ENCODE data around the gene SSH2. TPM values are rescaled to one million over a fixed set of nuclear protein-coding genes. Genes with fewer than 3 reads are reported as not detected.

The SSH2 gene
- total RNA-seq, 1 donor from 2014 or later = 21.9 TPM

DNA sequence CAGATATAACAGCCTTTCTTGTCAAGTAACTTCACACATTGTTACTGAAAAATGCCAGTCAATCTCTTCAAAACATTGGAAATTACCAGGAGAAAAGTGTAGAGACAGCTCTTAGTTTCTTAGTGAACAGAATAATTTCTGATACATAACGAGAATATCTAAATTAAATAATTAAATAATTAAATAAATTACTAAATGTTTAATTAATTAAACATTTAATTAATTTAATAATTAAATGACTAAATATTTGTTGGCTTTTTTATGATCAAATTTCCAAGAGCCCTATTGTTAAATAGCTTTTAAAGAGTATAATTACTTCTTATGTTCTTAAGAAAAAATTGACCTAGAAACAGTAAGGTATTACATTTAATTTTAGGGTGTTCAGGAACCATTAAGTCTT, 129.6 kb downstream of the SSH2 start:
- no peak for DNase-seq (ENCODE audit: extremely low spot score, unreplicated experiment)
- Mint-ChIP-seq H3K4me3 (ENCODE audit: unreplicated experiment) (no peak overlapping the region), H3K36me3 (ENCODE audit: unreplicated experiment) (peaks cover 2% of the 10 kb centered on the region), H3K4me1 (ENCODE audit: unreplicated experiment) (no peaks in the 10 kb centered on the region), H3K9me3 (ENCODE audit: unreplicated experiment) (no peaks in the 10 kb centered on the region), H3K27me3 (ENCODE audit: unreplicated experiment) (no peaks in the 10 kb centered on the region), H3K27ac (ENCODE audit: unreplicated experiment) (no peak overlapping the region)
- TF ChIP-seq, protein P1, sequence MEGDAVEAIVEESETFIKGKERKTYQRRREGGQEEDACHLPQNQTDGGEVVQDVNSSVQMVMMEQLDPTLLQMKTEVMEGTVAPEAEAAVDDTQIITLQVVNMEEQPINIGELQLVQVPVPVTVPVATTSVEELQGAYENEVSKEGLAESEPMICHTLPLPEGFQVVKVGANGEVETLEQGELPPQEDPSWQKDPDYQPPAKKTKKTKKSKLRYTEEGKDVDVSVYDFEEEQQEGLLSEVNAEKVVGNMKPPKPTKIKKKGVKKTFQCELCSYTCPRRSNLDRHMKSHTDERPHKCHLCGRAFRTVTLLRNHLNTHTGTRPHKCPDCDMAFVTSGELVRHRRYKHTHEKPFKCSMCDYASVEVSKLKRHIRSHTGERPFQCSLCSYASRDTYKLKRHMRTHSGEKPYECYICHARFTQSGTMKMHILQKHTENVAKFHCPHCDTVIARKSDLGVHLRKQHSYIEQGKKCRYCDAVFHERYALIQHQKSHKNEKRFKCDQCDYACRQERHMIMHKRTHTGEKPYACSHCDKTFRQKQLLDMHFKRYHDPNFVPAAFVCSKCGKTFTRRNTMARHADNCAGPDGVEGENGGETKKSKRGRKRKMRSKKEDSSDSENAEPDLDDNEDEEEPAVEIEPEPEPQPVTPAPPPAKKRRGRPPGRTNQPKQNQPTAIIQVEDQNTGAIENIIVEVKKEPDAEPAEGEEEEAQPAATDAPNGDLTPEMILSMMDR (IDR thresholded peaks at IDR 0.05) = no peak

DNA sequence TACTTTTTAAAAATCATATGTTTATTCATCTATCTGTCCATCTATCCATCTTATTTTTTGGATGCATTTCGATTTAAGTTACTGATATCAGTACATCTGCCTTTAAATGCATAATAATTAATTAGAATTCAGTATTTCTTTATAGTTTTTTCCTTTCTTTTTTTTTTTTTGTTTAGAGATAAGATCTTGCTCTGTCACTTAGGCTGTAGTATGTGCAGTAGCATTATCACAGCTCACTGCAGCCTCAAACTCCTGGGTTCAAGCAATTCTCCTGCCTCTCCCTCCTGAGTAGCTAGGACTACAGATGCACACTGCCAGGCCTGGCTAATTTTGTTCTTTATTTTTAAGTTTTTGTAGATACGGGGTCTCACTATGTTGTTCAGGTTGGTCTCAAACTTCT, 133.4 kb downstream of the SSH2 start:
- no peaks in the 10 kb centered on the region for H3K4me1 Mint-ChIP-seq (ENCODE audit: unreplicated experiment)
- no peak overlapping the region for H3K27ac Mint-ChIP-seq (ENCODE audit: unreplicated experiment)
- no peak overlapping the region for H3K4me3 Mint-ChIP-seq (ENCODE audit: unreplicated experiment)
- TF ChIP-seq, protein P1 (IDR thresholded peaks at IDR 0.05) = no peak
- H3K36me3 Mint-ChIP-seq (ENCODE audit: unreplicated experiment) = peaks cover 2% of the 10 kb centered on the region
- H3K27me3 Mint-ChIP-seq (ENCODE audit: unreplicated experiment) = no peaks in the 10 kb centered on the region
- DNase-seq (ENCODE audit: extremely low spot score, unreplicated experiment) = no peak
- no peaks in the 10 kb centered on the region for H3K9me3 Mint-ChIP-seq (ENCODE audit: unreplicated experiment)

DNA sequence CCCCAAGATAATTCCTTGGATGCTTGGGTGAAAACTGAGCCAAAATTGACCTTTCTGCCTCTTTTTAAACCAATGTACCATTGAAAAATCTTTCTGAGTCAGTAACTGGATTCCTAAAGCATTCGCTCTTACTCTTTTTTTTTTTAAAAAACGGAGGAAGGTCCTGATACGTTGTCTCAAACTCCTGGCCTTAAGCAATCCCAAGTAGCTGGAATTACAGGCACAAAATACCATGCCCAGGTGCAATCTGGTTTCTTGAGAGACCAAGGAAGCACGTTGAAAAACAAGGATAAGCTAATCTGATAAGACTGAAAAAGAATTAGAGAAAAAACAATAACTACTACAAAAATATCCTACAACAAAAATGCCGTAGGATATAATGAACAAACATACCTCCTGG, 136.5 kb downstream of the SSH2 start:
- Mint-ChIP-seq H3K4me3 (ENCODE audit: unreplicated experiment) (no peak overlapping the region), H3K9me3 (ENCODE audit: unreplicated experiment) (no peaks in the 10 kb centered on the region), H3K4me1 (ENCODE audit: unreplicated experiment) (no peaks in the 10 kb centered on the region), H3K36me3 (ENCODE audit: unreplicated experiment) (peaks cover 6% of the 10 kb centered on the region), H3K27me3 (ENCODE audit: unreplicated experiment) (no peaks in the 10 kb centered on the region), H3K27ac (ENCODE audit: unreplicated experiment) (no peak overlapping the region)
- DNase-seq (ENCODE audit: extremely low spot score, unreplicated experiment) = no peak
- TF ChIP-seq, protein P1 (IDR thresholded peaks at IDR 0.05) = no peak

DNA sequence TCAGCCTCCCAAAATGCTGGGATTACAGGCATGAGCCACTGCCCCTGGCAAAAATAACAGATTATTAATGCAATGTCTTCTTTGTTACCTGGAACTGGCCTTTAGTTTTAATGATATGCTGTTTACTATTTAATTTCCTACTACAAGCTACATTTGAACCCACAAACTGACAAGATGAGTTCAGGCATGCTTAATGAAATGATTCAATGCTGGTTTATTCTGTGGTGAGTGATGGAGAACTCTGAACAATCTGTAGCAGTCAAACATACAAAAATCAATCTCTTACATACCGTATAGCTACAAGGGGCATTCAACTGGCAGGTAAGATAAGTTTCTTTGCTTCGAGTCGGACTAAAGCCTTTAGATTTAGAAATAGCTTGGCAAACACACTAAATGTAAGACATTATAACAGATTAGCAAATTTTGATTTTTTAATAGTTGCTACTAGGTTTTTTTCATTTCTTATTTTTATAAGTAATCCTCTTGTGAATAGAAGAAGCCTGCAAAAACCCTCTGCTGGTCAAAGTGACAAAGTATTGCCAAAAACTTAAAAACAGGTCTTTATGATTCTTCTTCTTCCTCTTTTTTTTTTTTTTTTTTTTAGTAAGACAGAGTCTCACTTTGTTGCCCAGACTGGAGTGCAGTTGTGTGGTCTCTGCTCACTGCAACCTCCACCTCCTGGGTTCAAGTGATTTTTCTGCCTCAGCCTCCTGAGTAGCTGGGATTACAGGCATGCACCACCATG, 138.5 kb downstream of the SSH2 start:
- TF ChIP-seq, protein P1 (IDR thresholded peaks at IDR 0.05) = no peak
- H3K36me3 Mint-ChIP-seq (ENCODE audit: unreplicated experiment) = peaks cover 6% of the 10 kb centered on the region
- DNase-seq (ENCODE audit: extremely low spot score, unreplicated experiment) = no peak
- H3K4me1 Mint-ChIP-seq (ENCODE audit: unreplicated experiment) = no peaks in the 10 kb centered on the region
- H3K4me3 Mint-ChIP-seq (ENCODE audit: unreplicated experiment) = no peak overlapping the region
- H3K27ac Mint-ChIP-seq (ENCODE audit: unreplicated experiment) = no peak overlapping the region
- no peaks in the 10 kb centered on the region for H3K9me3 Mint-ChIP-seq (ENCODE audit: unreplicated experiment)
- no peaks in the 10 kb centered on the region for H3K27me3 Mint-ChIP-seq (ENCODE audit: unreplicated experiment)

DNA sequence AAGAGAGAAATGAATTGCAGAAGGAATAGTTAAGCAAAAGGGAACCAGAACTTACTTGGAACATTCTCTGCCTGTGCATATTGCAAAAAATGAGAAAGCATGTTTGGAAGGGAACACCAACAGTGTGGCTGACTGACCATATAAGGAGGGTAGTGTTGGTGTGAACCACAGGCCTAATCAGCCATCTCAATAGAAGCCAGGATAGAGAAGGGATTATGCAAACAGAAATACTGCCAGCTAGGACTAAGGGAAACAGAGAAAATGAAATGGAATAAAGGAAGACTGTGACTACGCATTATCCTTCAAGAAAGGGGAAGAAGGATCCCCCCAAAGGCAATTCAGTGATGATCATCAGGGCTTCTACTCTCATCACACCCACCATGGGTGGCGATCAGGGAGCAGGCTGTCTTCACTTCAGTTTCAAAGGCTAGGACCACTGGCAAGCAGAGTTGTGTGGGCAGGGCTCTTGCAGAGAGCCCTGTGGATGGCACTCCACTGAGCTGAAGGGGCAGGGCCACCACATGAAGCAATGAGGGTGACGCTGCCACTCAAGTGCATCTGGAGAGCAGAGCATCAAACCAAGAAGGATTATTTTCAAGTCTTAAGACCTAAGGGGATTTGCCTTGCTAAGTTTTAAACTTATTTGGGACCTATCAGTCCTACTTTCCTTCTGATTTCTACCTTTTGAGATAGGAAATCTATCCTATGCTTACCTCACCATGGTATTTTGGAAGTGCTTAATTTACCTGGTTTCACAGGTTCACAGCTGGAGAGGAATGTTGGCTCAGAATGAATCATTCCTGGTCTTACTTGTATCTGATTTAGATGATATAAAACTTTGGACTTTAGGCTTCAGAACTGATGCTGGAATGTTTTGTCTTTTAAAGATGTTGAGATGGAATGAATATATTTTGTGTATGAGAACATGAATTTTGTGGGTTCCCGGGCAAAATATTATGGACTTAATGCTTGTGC, 140.5 kb downstream of the SSH2 start:
- H3K36me3 Mint-ChIP-seq (ENCODE audit: unreplicated experiment) = peaks cover 6% of the 10 kb centered on the region
- peaks cover 4% of the 10 kb centered on the region for H3K4me1 Mint-ChIP-seq (ENCODE audit: unreplicated experiment)
- H3K27me3 Mint-ChIP-seq (ENCODE audit: unreplicated experiment) = no peaks in the 10 kb centered on the region
- DNase-seq (ENCODE audit: extremely low spot score, unreplicated experiment) = no peak
- H3K9me3 Mint-ChIP-seq (ENCODE audit: unreplicated experiment) = no peaks in the 10 kb centered on the region
- no peak overlapping the region for H3K27ac Mint-ChIP-seq (ENCODE audit: unreplicated experiment)
- TF ChIP-seq, protein P1 (IDR thresholded peaks at IDR 0.05) = no peak
- H3K4me3 Mint-ChIP-seq (ENCODE audit: unreplicated experiment) = no peak overlapping the region

All from osteocyte (in vitro differentiated cells).